Upper lobe of left lung (tissue), 6 donors: ENCODE data around the gene TNKS1BP1. TPM values are rescaled to one million over a fixed set of nuclear protein-coding genes. Genes with fewer than 3 reads are reported as not detected.
"Not testable (repeated sequence)": the region's sequence is repeated elsewhere in the genome, so short reads cannot be mapped to it uniquely, and the experiment has no call there.

Source experiments
- ATAC-seq, 2 donors: fragments of 200-7000 bp; cut with Tn5 transposase; one replicate each; pipeline ENCODE4 v1.9.1; 2022; ENCODE audit warnings: mild to moderate bottlenecking in 2 of 2, moderate library complexity in 2 of 2; ENCODE audit not compliant: low FRiP score in 2 of 2
- DNase-seq, 2 donors: peaks; one replicate each; pipeline ENCODE4 v3.0.0-alpha.2; 2019 to 2020
- H3K27ac ChIP-seq, 4 donors: fragments of 200-600 bp; sonication (generic); one replicate each; pipeline ENCODE4 v1.5.1; 2016 to 2019
- H3K27me3 ChIP-seq, 4 donors: fragments of 200-600 bp; sonication (generic); one replicate each; pipeline ENCODE4 v1.5.1; 2017 to 2019
- H3K36me3 ChIP-seq, 4 donors: fragments of 200-600 bp; sonication (generic); one replicate each; pipeline ENCODE4 v1.5.1; 2016 to 2019
- H3K4me1 ChIP-seq, 4 donors: fragments of 200-600 bp; sonication (generic); one replicate each; pipeline ENCODE4 v1.5.1; 2018 to 2019
- H3K4me3 ChIP-seq, 4 donors: fragments of 200-600 bp; sonication (generic); one replicate each; pipeline ENCODE4 v1.5.1; 2017 to 2019; ENCODE audit warnings: mild to moderate bottlenecking in 2 of 4, moderate library complexity in 1 of 4
- H3K9me3 ChIP-seq, 4 donors: fragments of 200-600 bp; sonication (generic); one replicate each; pipeline ENCODE4 v1.5.1; 2018 to 2019
- EP300 ChIP-seq, 4 donors: sonication (generic); formaldehyde crosslinking; IDR thresholded peaks; one replicate each; pipeline ENCODE4 v1.5.1; 2017; ENCODE audit warnings: antibody characterized with exemption in 4 of 4, control low read depth in 2 of 4
- POLR2A ChIP-seq, 4 donors: fragments of 450-650 bp; IDR thresholded peaks; one replicate each; pipeline ENCODE4 v1.5.1; 2016 to 2017; ENCODE audit warnings: antibody characterized with exemption in 4 of 4, mild to moderate bottlenecking in 2 of 4
- POLR2AphosphoS5 ChIP-seq, 2 donors: sonication (generic); formaldehyde crosslinking; IDR thresholded peaks; one replicate each; pipeline ENCODE4 v1.5.1; 2017; ENCODE audit warnings: antibody characterized with exemption in 2 of 2
- WGBS, 2 donors: methylation state at CpG; one replicate each; pipeline ENCODE4 v1.1.5; 2017 to 2018; 5-methylcytosine and 5-hydroxymethylcytosine counted together
- total RNA-seq, 6 donors: library from RNA; depleted of rRNA in 4 of 6; stranded (reverse); fragments of >200 nt in 4 of 6; gene quantifications; one replicate each; pipeline versions ENCODE4 v1.1.0 to v1.2.1, GENCODE V29; 2016 to 2021
- TF ChIP-seq, protein P1 (sequence below), 6 experiments: fragments of 450-650 bp in 4 of 6; fragments of 200-600 bp in 2 of 6; sonication (generic) in 2 of 6; IDR thresholded peaks; one replicate each; pipeline ENCODE4 v1.5.1; 2016 to 2019; ENCODE audit warnings: antibody characterized with exemption in 6 of 6
- donor health status: DM: no; HTN: no; CAD: no; lungs with moderate emphysema.
- donor health status: DM: no; HTN: yes; CAD: no; lungs with severe emphysema.

The TNKS1BP1 gene
- total RNA-seq, 6 donors from 2014 or later, result 120 to 322 (median 184) TPM

DNA sequence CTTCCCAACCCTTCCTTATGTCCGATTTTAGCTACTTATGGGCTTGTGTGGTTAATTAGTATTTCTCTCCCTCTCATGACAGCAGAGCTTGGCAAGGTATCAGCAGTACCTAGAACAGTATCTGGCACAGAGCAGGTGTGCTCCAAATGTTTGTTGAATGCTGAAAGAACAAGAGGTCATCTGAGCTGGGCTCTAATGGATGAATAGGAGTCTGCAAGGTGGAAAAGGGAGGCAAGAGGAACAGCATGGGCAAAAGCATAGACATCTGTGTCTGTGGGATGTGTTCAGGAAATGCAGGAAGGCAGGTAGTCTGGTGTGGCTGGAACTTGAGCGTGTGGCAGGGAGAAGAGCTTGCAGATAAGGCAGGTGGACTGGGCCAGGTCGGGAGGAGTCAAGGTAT, 37.2 kb upstream of the TNKS1BP1 start:
- 80 to 82% methylated on average over 3 of the region's 3 CpGs for WGBS, 2 donors
- Histone ChIP-seq H3K27me3 (no peaks in the 10 kb centered on the region), H3K4me1 (peaks cover 0 to 6% (median 2%) of the 10 kb centered on the region in 4 donors), H3K36me3 (no peaks in the 10 kb centered on the region), H3K9me3 (no peaks in the 10 kb centered on the region), H3K4me3 (no peak overlapping the region), H3K27ac (no peak overlapping the region)
- TF ChIP-seq POLR2AphosphoS5 (IDR thresholded peaks at IDR 0.05) (no peak), POLR2A (IDR thresholded peaks at IDR 0.05) (no peak)
- TF ChIP-seq, protein P1, sequence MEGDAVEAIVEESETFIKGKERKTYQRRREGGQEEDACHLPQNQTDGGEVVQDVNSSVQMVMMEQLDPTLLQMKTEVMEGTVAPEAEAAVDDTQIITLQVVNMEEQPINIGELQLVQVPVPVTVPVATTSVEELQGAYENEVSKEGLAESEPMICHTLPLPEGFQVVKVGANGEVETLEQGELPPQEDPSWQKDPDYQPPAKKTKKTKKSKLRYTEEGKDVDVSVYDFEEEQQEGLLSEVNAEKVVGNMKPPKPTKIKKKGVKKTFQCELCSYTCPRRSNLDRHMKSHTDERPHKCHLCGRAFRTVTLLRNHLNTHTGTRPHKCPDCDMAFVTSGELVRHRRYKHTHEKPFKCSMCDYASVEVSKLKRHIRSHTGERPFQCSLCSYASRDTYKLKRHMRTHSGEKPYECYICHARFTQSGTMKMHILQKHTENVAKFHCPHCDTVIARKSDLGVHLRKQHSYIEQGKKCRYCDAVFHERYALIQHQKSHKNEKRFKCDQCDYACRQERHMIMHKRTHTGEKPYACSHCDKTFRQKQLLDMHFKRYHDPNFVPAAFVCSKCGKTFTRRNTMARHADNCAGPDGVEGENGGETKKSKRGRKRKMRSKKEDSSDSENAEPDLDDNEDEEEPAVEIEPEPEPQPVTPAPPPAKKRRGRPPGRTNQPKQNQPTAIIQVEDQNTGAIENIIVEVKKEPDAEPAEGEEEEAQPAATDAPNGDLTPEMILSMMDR (IDR thresholded peaks at IDR 0.05), result no peak
- ATAC-seq (no peak), DNase-seq (no peak)

DNA sequence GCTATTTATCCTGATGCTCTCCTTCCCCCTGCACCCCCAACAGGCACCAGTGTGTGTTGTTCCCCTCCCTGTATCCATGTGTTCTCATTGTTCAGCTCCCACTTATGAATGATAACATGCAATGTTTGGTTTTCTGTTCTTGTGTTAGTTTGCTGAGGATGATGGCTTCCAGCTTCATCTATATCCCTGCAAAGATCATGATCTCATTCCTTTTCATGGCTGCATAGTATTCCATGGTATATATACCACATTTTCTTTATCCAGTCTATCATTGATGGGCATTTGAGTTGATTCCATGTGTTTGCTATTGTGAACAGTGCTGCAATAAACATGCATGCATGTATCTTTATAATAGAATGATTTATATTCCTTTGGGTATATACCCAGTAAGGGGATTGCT, 36.7 kb upstream of the TNKS1BP1 start:
- H3K27ac ChIP-seq, H3K4me3 ChIP-seq, H3K4me1 ChIP-seq, DNase-seq, H3K36me3 ChIP-seq, H3K27me3 ChIP-seq, H3K9me3 ChIP-seq, ATAC-seq: not testable (repeated sequence)

DNA sequence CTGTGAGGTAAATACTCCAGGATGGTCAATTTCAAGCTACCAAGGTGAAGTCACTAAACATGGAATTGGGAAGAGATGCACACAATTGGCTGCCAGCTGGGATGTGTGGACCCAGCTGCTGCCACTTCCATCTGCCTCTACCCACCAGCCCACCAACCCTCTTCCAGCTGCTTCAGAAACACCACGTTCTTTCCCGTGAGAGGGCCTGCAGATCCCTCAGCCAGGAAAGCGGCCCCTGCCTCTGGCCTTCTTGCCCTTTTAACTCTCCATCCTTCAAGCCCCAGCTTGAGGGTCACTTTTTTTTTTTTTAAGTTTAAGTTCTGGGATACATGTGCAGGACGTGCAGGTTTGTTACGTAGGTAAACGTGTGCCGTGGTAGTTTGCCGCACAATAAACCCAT, 36.2 kb upstream of the TNKS1BP1 start:
- Histone ChIP-seq H3K27ac (no peak overlapping the region), H3K36me3 (no peaks in the 10 kb centered on the region), H3K27me3 (no peaks in the 10 kb centered on the region), H3K9me3 (no peaks in the 10 kb centered on the region), H3K4me1 (peaks cover 0 to 6% (median 2%) of the 10 kb centered on the region in 4 donors), H3K4me3 (no peak overlapping the region)
- WGBS, 2 donors, result 88 to 95% methylated on average over 8 of the region's 8 CpGs
- ATAC-seq (no peak), DNase-seq (no peak)
- TF ChIP-seq POLR2AphosphoS5 (IDR thresholded peaks at IDR 0.05) (no peak), EP300 (IDR thresholded peaks at IDR 0.05) (no peak), POLR2A (IDR thresholded peaks at IDR 0.05) (no peak)
- TF ChIP-seq, protein P1 (IDR thresholded peaks at IDR 0.05), result no peak

- Histone ChIP-seq H3K9me3 (no peaks in the 10 kb centered on the region), H3K4me3 (no peak overlapping the region), H3K27me3 (no peaks in the 10 kb centered on the region), H3K4me1 (peaks cover 0 to 6% (median 2%) of the 10 kb centered on the region in 4 donors), H3K27ac (no peak overlapping the region), H3K36me3 (no peaks in the 10 kb centered on the region)
- no peak for ATAC-seq
- WGBS, 2 donors, result 64 to 76% methylated on average over 9 of the region's 9 CpGs
- TF ChIP-seq POLR2AphosphoS5 (IDR thresholded peaks at IDR 0.05) (no peak), EP300 (IDR thresholded peaks at IDR 0.05) (no peak), POLR2A (IDR thresholded peaks at IDR 0.05) (no peak)
- TF ChIP-seq, protein P1 (IDR thresholded peaks at IDR 0.05), result no peak
- no peak for DNase-seq
Measured at GRCh38 chr11:57359896-57360690, 35.3 kb upstream of the TNKS1BP1 start.

DNA sequence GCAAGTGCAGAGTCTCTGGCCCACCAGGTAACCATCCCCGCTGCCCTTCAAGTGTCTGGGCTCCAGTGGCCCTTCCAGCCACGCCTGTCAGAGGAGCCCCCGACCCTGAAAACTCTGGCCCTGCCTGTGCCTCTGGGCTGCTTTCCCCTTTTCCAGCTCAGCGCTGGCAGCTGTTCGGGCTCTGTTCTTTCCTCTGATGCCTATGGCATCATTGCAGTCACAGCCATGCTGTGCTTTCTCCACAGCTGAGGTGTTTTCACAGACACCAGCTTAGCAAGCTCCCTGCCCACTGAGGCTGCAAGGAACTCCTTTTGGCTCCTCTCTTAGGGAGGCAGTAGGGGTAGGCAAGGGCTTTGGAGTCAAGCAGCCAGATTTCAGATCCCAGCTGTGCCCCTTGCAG, 34.6 kb upstream of the TNKS1BP1 start:
- H3K4me3 ChIP-seq, result no peak overlapping the region
- no peak for TF ChIP-seq EP300 (IDR thresholded peaks at IDR 0.05)
- no peaks in the 10 kb centered on the region for H3K27me3 ChIP-seq
- H3K4me1 ChIP-seq, result peaks cover 0 to 6% (median 2%) of the 10 kb centered on the region in 4 donors
- WGBS, 2 donors, result 86% methylated on average over 5 of the region's 5 CpGs; no CpG with 5 or more reads in 1 of the 2 donors
- DNase-seq (no peak), ATAC-seq (no peak)
- no peaks in the 10 kb centered on the region for H3K9me3 ChIP-seq
- no peaks in the 10 kb centered on the region for H3K36me3 ChIP-seq
- no peak overlapping the region for H3K27ac ChIP-seq

DNA sequence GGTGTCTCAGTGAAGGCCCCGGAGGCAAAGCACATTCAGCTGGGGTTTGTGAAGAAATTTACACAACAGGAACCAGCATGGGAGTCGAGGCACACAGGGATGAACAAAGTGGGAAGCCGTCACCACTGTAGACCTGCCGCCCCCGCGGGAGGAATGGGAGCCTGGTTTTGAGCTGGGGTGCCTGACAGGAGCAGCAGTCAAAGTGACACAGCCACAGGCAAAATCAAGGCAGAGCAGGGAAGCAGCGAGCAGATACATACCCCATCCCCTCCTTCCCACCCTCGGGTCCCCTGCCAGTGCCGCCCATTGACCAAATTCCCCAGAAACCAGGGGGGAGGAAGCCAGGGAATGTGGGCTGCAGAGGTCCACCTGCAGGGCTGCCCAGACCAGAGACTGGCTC, 34.2 kb upstream of the TNKS1BP1 start:
- Histone ChIP-seq H3K36me3 (no peaks in the 10 kb centered on the region), H3K27me3 (no peaks in the 10 kb centered on the region), H3K4me1 (peaks cover 0 to 6% (median 2%) of the 10 kb centered on the region in 4 donors), H3K27ac (no peak overlapping the region), H3K9me3 (no peaks in the 10 kb centered on the region), H3K4me3 (no peak overlapping the region)
- DNase-seq (peak in 1 of 2 donors; percentile 38), ATAC-seq (no peak)
- 76% methylated on average over 9 of the region's 9 CpGs; no CpG with 5 or more reads in 1 of the 2 donors for WGBS, 2 donors
- no peak for TF ChIP-seq POLR2A (IDR thresholded peaks at IDR 0.05)
- no peak for TF ChIP-seq POLR2AphosphoS5 (IDR thresholded peaks at IDR 0.05)
- TF ChIP-seq EP300 (IDR thresholded peaks at IDR 0.05), result no peak
- TF ChIP-seq, protein P1 (IDR thresholded peaks at IDR 0.05), result no peak
